IPS-20b (cell line): ENCODE measurements around the gene TIMM13.

Experiments
- H3K27ac ChIP-seq: one replicate; pipeline ENCODE4 v1.5.1; 2013; ENCODE audit warnings: low read length
- H3K27me3 ChIP-seq: 2 replicates; pipeline ENCODE4 v1.6.1; 2013; ENCODE audit warnings: mild to moderate bottlenecking, low read length, inconsistent platforms; ENCODE audit not compliant: insufficient read depth
- H3K36me3 ChIP-seq: 2 replicates; pipeline ENCODE4 v1.6.1; 2013; ENCODE audit warnings: low read depth, mild to moderate bottlenecking, inconsistent platforms, low read length, moderate library complexity; ENCODE audit not compliant: insufficient read depth
- H3K4me1 ChIP-seq: 2 replicates; pipeline ENCODE4 v1.6.1; 2013; ENCODE audit warnings: mild to moderate bottlenecking, control low read depth, inconsistent platforms, low read length, moderate library complexity; ENCODE audit not compliant: insufficient read depth
- H3K4me3 ChIP-seq: 2 replicates; pipeline ENCODE4 v1.5.1; 2013; ENCODE audit warnings: mild to moderate bottlenecking, low read length, inconsistent platforms
- H3K9ac ChIP-seq: 2 replicates; pipeline ENCODE4 v1.6.1; 2013; ENCODE audit warnings: low read depth, mild to moderate bottlenecking, inconsistent platforms, low read length, moderate library complexity
- H3K9me3 ChIP-seq: 2 replicates; pipeline ENCODE4 v1.6.1; 2013; ENCODE audit warnings: mild to moderate bottlenecking, low read depth, low read length, inconsistent platforms; ENCODE audit not compliant: insufficient read depth

The TIMM13 gene

GRCh38 chr19:2382530-2383222, 44.7 kb downstream of the TIMM13 start:
- H3K36me3 ChIP-seq, result no peaks in the 10 kb centered on the region
- no peaks in the 10 kb centered on the region; the same call in 1 of the 2 replicates for H3K9me3 ChIP-seq
- no peak overlapping the region for H3K9ac ChIP-seq
- H3K4me1 ChIP-seq, result no peaks in the 10 kb centered on the region
- H3K27me3 ChIP-seq, result no peaks in the 10 kb centered on the region
- H3K4me3 ChIP-seq, result no peak overlapping the region
- H3K27ac ChIP-seq, result no peak overlapping the region

GRCh38 chr19:2381148-2381820, 46.1 kb downstream of the TIMM13 start:
- H3K27me3 ChIP-seq, result no peaks in the 10 kb centered on the region
- no peaks in the 10 kb centered on the region for H3K36me3 ChIP-seq
- no peak overlapping the region for H3K4me3 ChIP-seq
- H3K9ac ChIP-seq, result no peak overlapping the region
- no peak overlapping the region for H3K27ac ChIP-seq
- no peaks in the 10 kb centered on the region for H3K4me1 ChIP-seq
- H3K9me3 ChIP-seq, result no peaks in the 10 kb centered on the region; the same call in 1 of the 2 replicates

GRCh38 chr19:2380567-2380966, 46.8 kb downstream of the TIMM13 start:
- H3K36me3 ChIP-seq, result no peaks in the 10 kb centered on the region
- H3K4me3 ChIP-seq, result no peak overlapping the region
- H3K27me3 ChIP-seq, result no peaks in the 10 kb centered on the region

GRCh38 chr19:2376784-2377519, 50.4 kb downstream of the TIMM13 start:
- Histone ChIP-seq H3K27me3 (no peaks in the 10 kb centered on the region), H3K4me1 (no peaks in the 10 kb centered on the region), H3K9ac (no peak overlapping the region), H3K36me3 (no peaks in the 10 kb centered on the region), H3K9me3 (no peaks in the 10 kb centered on the region; the same call in 1 of the 2 replicates), H3K27ac (no peak overlapping the region), H3K4me3 (no peak overlapping the region)

More at GRCh38 chr19:2380567-2380966, 46.8 kb downstream of the TIMM13 start:
- H3K9me3 ChIP-seq, result no peaks in the 10 kb centered on the region; the same call in 1 of the 2 replicates
- no peak overlapping the region for H3K27ac ChIP-seq
- H3K9ac ChIP-seq, result no peak overlapping the region
- H3K4me1 ChIP-seq, result no peaks in the 10 kb centered on the region
